Measurements from ENCODE around the gene HAPLN2. TPM values are rescaled to one million over a fixed set of nuclear protein-coding genes. Genes with fewer than 3 reads are reported as not detected.
A peak's percentile ranks its signal among the peaks of the same experiment; 100 is the strongest.

The HAPLN2 gene
- total and polyA plus RNA-seq, 2 experiments from 2014 or later: 8.5 to 19.0 TPM

- Histone ChIP-seq H3K27me3 (no peaks in the 10 kb centered on the region), H3K4me1 (ENCODE audit: low read depth) (peaks cover 86% of the 10 kb centered on the region), H3K27ac (peak overlapping the region; percentile 100), H3K36me3 (no peaks in the 10 kb centered on the region), H3K9me3 (ENCODE audit: low read depth) (no peaks in the 10 kb centered on the region), H3K4me3 (peak overlapping the region; percentile 0)
- no peak for TF ChIP-seq CTCF (IDR thresholded peaks at IDR 0.05; ENCODE audit: low read depth, low read length)
- DNase-seq (ENCODE audit: low read depth in 1 of 2, low spot score in 1 of 2): peak in 1 of 2 donors; percentile 76
Measured at GRCh38 chr1:156664046-156664766, 45.0 kb downstream of the HAPLN2 start.

GRCh38 chr1:156664767-156665411 is 45.7 kb downstream of the HAPLN2 start:
- peak overlapping the region; percentile 100 for H3K27ac ChIP-seq

GRCh38 chr1:156665539-156665938 is 46.3 kb downstream of the HAPLN2 start:
- no peak for TF ChIP-seq CTCF (IDR thresholded peaks at IDR 0.05; ENCODE audit: low read depth, low read length)
- peak overlapping the region; percentile 100 for H3K27ac ChIP-seq
- peaks cover 96% of the 10 kb centered on the region for H3K4me1 ChIP-seq (ENCODE audit: low read depth)
- DNase-seq (ENCODE audit: low read depth in 1 of 2, low spot score in 1 of 2): no peak
- H3K9me3 ChIP-seq (ENCODE audit: low read depth): no peaks in the 10 kb centered on the region
- H3K4me3 ChIP-seq: no peak overlapping the region
- H3K27me3 ChIP-seq: no peaks in the 10 kb centered on the region
- H3K36me3 ChIP-seq: no peaks in the 10 kb centered on the region

More at GRCh38 chr1:156664767-156665411, 45.7 kb downstream of the HAPLN2 start:
- H3K36me3 ChIP-seq: no peaks in the 10 kb centered on the region
- peak in 1 of 2 donors; percentile 92 for DNase-seq (ENCODE audit: low read depth in 1 of 2, low spot score in 1 of 2)
- H3K4me1 ChIP-seq (ENCODE audit: low read depth): peaks cover 93% of the 10 kb centered on the region
- no peaks in the 10 kb centered on the region for H3K9me3 ChIP-seq (ENCODE audit: low read depth)
- peak overlapping the region; percentile 0 for H3K4me3 ChIP-seq
- no peak for TF ChIP-seq CTCF (IDR thresholded peaks at IDR 0.05; ENCODE audit: low read depth, low read length)
- no peaks in the 10 kb centered on the region for H3K27me3 ChIP-seq

GRCh38 chr1:156666862-156667609 is 47.8 kb downstream of the HAPLN2 start:
- TF ChIP-seq CTCF (IDR thresholded peaks at IDR 0.05; ENCODE audit: low read depth, low read length): no peak
- Histone ChIP-seq H3K36me3 (peaks cover 4% of the 10 kb centered on the region), H3K4me3 (no peak overlapping the region), H3K27ac (peak overlapping the region; percentile 100), H3K4me1 (ENCODE audit: low read depth) (peaks cover 91% of the 10 kb centered on the region), H3K9me3 (ENCODE audit: low read depth) (no peaks in the 10 kb centered on the region), H3K27me3 (no peaks in the 10 kb centered on the region)
- DNase-seq (ENCODE audit: low read depth in 1 of 2, low spot score in 1 of 2): no peak

- no peak overlapping the region for H3K4me3 ChIP-seq
- H3K9me3 ChIP-seq (ENCODE audit: low read depth): no peaks in the 10 kb centered on the region
- DNase-seq (ENCODE audit: low read depth in 1 of 2, low spot score in 1 of 2): peak; percentile 26 to 50
- H3K4me1 ChIP-seq (ENCODE audit: low read depth): peaks cover 85% of the 10 kb centered on the region
- peaks cover 8% of the 10 kb centered on the region for H3K36me3 ChIP-seq
- H3K27ac ChIP-seq: peak overlapping the region; percentile 100
- no peaks in the 10 kb centered on the region for H3K27me3 ChIP-seq
- no peak for TF ChIP-seq CTCF (IDR thresholded peaks at IDR 0.05; ENCODE audit: low read depth, low read length)
Measured at GRCh38 chr1:156667610-156667967, 48.4 kb downstream of the HAPLN2 start.
